Panc1 (cell line): ENCODE measurements around the gene WLS. TPM values are rescaled to one million over a fixed set of nuclear protein-coding genes. Genes with fewer than 3 reads are reported as not detected.

ENCODE experiments used
- ATAC-seq: fragments of 200-7000 bp; cut with Tn5 transposase; 2 replicates; pipeline ENCODE4 v1.9.1; 2020; ENCODE audit warnings: mild to moderate bottlenecking, moderate library complexity
- BruUV-seq: library from RNA; stranded (reverse); fragments of 400-500 nt; replicated peaks from 2 replicates; lab custom pipeline; 2021; lab: Mats Ljungman, UMichigan
- CTCF ChIA-PET: fragments of 300-600 bp; sonication (Branson Sonifier 250); formaldehyde crosslinking; loops from one replicate; lab custom pipeline; 2022; ENCODE audit warnings: antibody characterized with exemption; lab: Charles Lee
- POLR2A ChIA-PET: fragments of 300-600 bp; sonication (Branson Sonifier 250); formaldehyde crosslinking; loops from one replicate; lab custom pipeline; 2022; ENCODE audit warnings: antibody characterized with exemption; lab: Charles Lee
- DNase-seq: peaks from one replicate; pipeline ENCODE4 v3.0.0-alpha.2; 2010; ENCODE audit warnings: low read depth, low spot score
- H3K27ac ChIP-seq: 2 replicates; pipeline ENCODE4 v1.5.1; 2011; ENCODE audit warnings: mild to moderate bottlenecking, low read length, inconsistent platforms
- H3K27me3 ChIP-seq: fragments of 200-500 bp; sonication (Bioruptor generic); 2 replicates; pipeline ENCODE4 v1.6.0; 2014; ENCODE audit warnings: low read length, inconsistent platforms; ENCODE audit not compliant: control insufficient read depth, insufficient read depth
- H3K36me3 ChIP-seq: fragments of 200-500 bp; sonication (Bioruptor generic); 2 replicates; pipeline ENCODE4 v1.5.1; 2014; ENCODE audit warnings: inconsistent platforms, mild to moderate bottlenecking, low read length, moderate library complexity; ENCODE audit not compliant: control insufficient read depth, insufficient read depth
- H3K4me1 ChIP-seq: 2 replicates; pipeline ENCODE4 v1.5.1; 2011; ENCODE audit warnings: inconsistent platforms, mild to moderate bottlenecking, low read length, moderate library complexity; ENCODE audit not compliant: control insufficient read depth, insufficient read depth
- H3K4me3 ChIP-seq, 2 experiments: 2 replicates each; pipeline ENCODE4 v1.5.1; 2011 to 2012; ENCODE audit warnings: low read depth in 2 of 2, low read length in 2 of 2, mild to moderate bottlenecking in 2 of 2, inconsistent platforms in 1 of 2, moderate library complexity in 1 of 2
- H3K9me3 ChIP-seq: fragments of 200-500 bp; sonication (Bioruptor generic); 2 replicates; pipeline ENCODE4 v1.5.1; 2014; ENCODE audit warnings: low read depth, mild to moderate bottlenecking, inconsistent platforms, low read length, moderate library complexity; ENCODE audit not compliant: control insufficient read depth, insufficient read depth
- CTCF ChIP-seq: fragments of 450-650 bp; IDR thresholded peaks from 2 replicates; pipeline ENCODE4 v1.5.1; 2017; ENCODE audit warnings: mild to moderate bottlenecking
- POLR2AphosphoS5 ChIP-seq: IDR thresholded peaks from 2 replicates; pipeline ENCODE4 v1.6.1; 2012; ENCODE audit warnings: mild to moderate bottlenecking, low read depth, low read length, moderate library complexity
- REST ChIP-seq, 2 experiments: IDR thresholded peaks; 2 replicates each; pipeline ENCODE4 v1.6.1; 2011 to 2012; ENCODE audit warnings: low read depth in 2 of 2, control low read depth in 1 of 2, low read length in 1 of 2, mild to moderate bottlenecking in 1 of 2, moderate library complexity in 1 of 2; ENCODE audit not compliant: insufficient read depth in 1 of 2
- SIN3A ChIP-seq: IDR thresholded peaks from 2 replicates; pipeline ENCODE4 v1.6.1; 2012; ENCODE audit warnings: low read depth, mild to moderate bottlenecking, low read length, moderate library complexity, borderline replicate concordance; ENCODE audit not compliant: insufficient read depth
- TCF7L2 ChIP-seq: IDR thresholded peaks from 2 replicates; pipeline ENCODE4 v1.6.1; 2011; ENCODE audit warnings: mild to moderate bottlenecking, low read depth, low read length, inconsistent platforms
- in situ Hi-C: cut with HindIII; loops from 2 replicates; pipeline ENCODE4 v1.10.0; 2016; ENCODE audit warnings: low sequenced_read_pairs, low pct_unique_long_range_greater_than_20kb
- intact Hi-C: fragments of 100-400 bp; cut with micrococcal nuclease; formaldehyde crosslinking; loops from one replicate; pipeline ENCODE4 v1.10.0; 2022; ENCODE audit not compliant: unreplicated experiment
- total RNA-seq: library from RNA; stranded (reverse); gene quantifications from one replicate; pipeline ENCODE4 v1.2.1, GENCODE V29; 2021; ENCODE audit not compliant: unreplicated experiment

WLS gene
- total RNA-seq, 1 experiment from 2014 or later: 29.6 TPM

GRCh38 chr1:68128820-68129219, 103.5 kb downstream of the WLS start:
- Histone ChIP-seq H3K9me3 (no peaks in the 10 kb centered on the region), H3K4me3 (no peak overlapping the region), H3K4me1 (no peaks in the 10 kb centered on the region), H3K36me3 (no peaks in the 10 kb centered on the region), H3K27ac (no peak overlapping the region), H3K27me3 (no peaks in the 10 kb centered on the region)
- TF ChIP-seq SIN3A: no peak
- no peak for TF ChIP-seq REST (IDR thresholded peaks at IDR 0.05; ENCODE audit: insufficient read depth in 1 of 2, low read depth in 2 of 2, low read length in 1 of 2)
- TF ChIP-seq TCF7L2: no peak
- no peak for TF ChIP-seq CTCF
- TF ChIP-seq POLR2AphosphoS5: no peak
- ChIA-PET CTCF (no interaction called here), POLR2A (no interaction called here)
- no peak for ATAC-seq
- BruUV-seq: no TSS peak
- in situ Hi-C loops: no loop called here
- no peak for DNase-seq
- intact Hi-C loops: no loop called here

GRCh38 chr1:68128157-68128556, 104.2 kb downstream of the WLS start:
- no peaks in the 10 kb centered on the region for H3K27me3 ChIP-seq
- H3K36me3 ChIP-seq: no peaks in the 10 kb centered on the region
- in situ Hi-C loops: no loop called here
- no peak overlapping the region for H3K4me3 ChIP-seq
- POLR2A ChIA-PET: interaction anchor here (0.6 kb wide), 1 partner anchor 1122 kb away, joined by 3 read pairs; no protein-coding TSS in a partner anchor
- no peaks in the 10 kb centered on the region for H3K4me1 ChIP-seq
- no peak for ATAC-seq
- intact Hi-C loops: no loop called here
- TF ChIP-seq TCF7L2 (no peak), CTCF (no peak)
- BruUV-seq: no TSS peak
- H3K27ac ChIP-seq: no peak overlapping the region
- CTCF ChIA-PET: no interaction called here
- no peaks in the 10 kb centered on the region for H3K9me3 ChIP-seq
- DNase-seq: no peak
